Mesothelial cell of epicardium (in vitro differentiated cells): ENCODE data around the gene LGALS1. TPM values are rescaled to one million over a fixed set of nuclear protein-coding genes. Genes with fewer than 3 reads are reported as not detected.

Experiments
- DNase-seq, 2 experiments: peaks; one replicate each; pipeline ENCODE4 v3.0.0; 2021; ENCODE audit warnings: low spot score in 2 of 2; ENCODE audit not compliant: unreplicated experiment in 2 of 2
- H3K27ac Mint-ChIP-seq: 2 replicates; pipeline ENCODE4 v1.8.0; 2021; ENCODE audit warnings: mixed read lengths
- H3K27me3 Mint-ChIP-seq: 2 replicates; pipeline ENCODE4 v1.8.0; 2021; ENCODE audit warnings: low read depth, mixed read lengths
- H3K36me3 Mint-ChIP-seq: 2 replicates; pipeline ENCODE4 v1.8.0; 2021; ENCODE audit warnings: mixed read lengths
- H3K4me1 Mint-ChIP-seq: 2 replicates; pipeline ENCODE4 v1.8.0; 2021; ENCODE audit warnings: mixed read lengths
- H3K4me3 Mint-ChIP-seq: 2 replicates; pipeline ENCODE4 v1.8.0; 2021; ENCODE audit warnings: mild to moderate bottlenecking, moderate library complexity, mixed read lengths
- H3K9me3 Mint-ChIP-seq: 2 replicates; pipeline ENCODE4 v1.8.0; 2021; ENCODE audit warnings: mixed read lengths
- CTCF ChIP-seq: fragments of 200-600 bp; sonication (generic); IDR thresholded peaks from one replicate; pipeline ENCODE4 v1.5.0; 2021; ENCODE audit warnings: antibody characterized with exemption; ENCODE audit not compliant: unreplicated experiment
- total RNA-seq: library from RNA; stranded (reverse); gene quantifications from 3 replicates; pipeline ENCODE4 v1.2.1, GENCODE V29; 2021

Gene LGALS1
- total RNA-seq, 1 donor from 2014 or later, result 238 TPM

- no peaks in the 10 kb centered on the region for H3K36me3 Mint-ChIP-seq
- no peak for TF ChIP-seq CTCF
- H3K9me3 Mint-ChIP-seq, result no peaks in the 10 kb centered on the region
- H3K4me3 Mint-ChIP-seq, result peak overlapping the region; percentile 72
- H3K27me3 Mint-ChIP-seq, result no peaks in the 10 kb centered on the region
- peak; percentile 74 to 79 for DNase-seq
- H3K27ac Mint-ChIP-seq, result peak overlapping the region; percentile 95
- H3K4me1 Mint-ChIP-seq, result peaks cover 30% of the 10 kb centered on the region
These were observed 1.5 kb downstream of the LGALS1 start for GRCh38 chr22:37676736-37677492.

- peak overlapping the region; percentile 79 for H3K27ac Mint-ChIP-seq
- TF ChIP-seq CTCF, result no peak
- no peaks in the 10 kb centered on the region for H3K27me3 Mint-ChIP-seq
- H3K9me3 Mint-ChIP-seq, result no peaks in the 10 kb centered on the region
- peaks cover 30% of the 10 kb centered on the region for H3K4me1 Mint-ChIP-seq
- no peak for DNase-seq
- peak overlapping the region; percentile 72 for H3K4me3 Mint-ChIP-seq
- H3K36me3 Mint-ChIP-seq, result no peaks in the 10 kb centered on the region
These were observed 2.1 kb downstream of the LGALS1 start for GRCh38 chr22:37677493-37677974.

GRCh38 chr22:37678372-37678771, 2.9 kb downstream of the LGALS1 start:
- peaks cover 30% of the 10 kb centered on the region for H3K4me1 Mint-ChIP-seq
- no peak overlapping the region for H3K27ac Mint-ChIP-seq
- H3K9me3 Mint-ChIP-seq, result no peaks in the 10 kb centered on the region
- no peak overlapping the region for H3K4me3 Mint-ChIP-seq
- no peaks in the 10 kb centered on the region for H3K27me3 Mint-ChIP-seq
- no peaks in the 10 kb centered on the region for H3K36me3 Mint-ChIP-seq
- no peak for TF ChIP-seq CTCF
- no peak for DNase-seq

GRCh38 chr22:37679670-37680069, 4.2 kb downstream of the LGALS1 start:
- Mint-ChIP-seq H3K27me3 (no peaks in the 10 kb centered on the region), H3K4me1 (peaks cover 28% of the 10 kb centered on the region), H3K9me3 (no peaks in the 10 kb centered on the region), H3K4me3 (no peak overlapping the region), H3K27ac (peak overlapping the region; percentile 64), H3K36me3 (no peaks in the 10 kb centered on the region)
- no peak for TF ChIP-seq CTCF
- DNase-seq, result no peak

GRCh38 chr22:37680191-37680851, 4.9 kb downstream of the LGALS1 start:
- no peaks in the 10 kb centered on the region for H3K36me3 Mint-ChIP-seq
- no peaks in the 10 kb centered on the region for H3K9me3 Mint-ChIP-seq
- H3K27ac Mint-ChIP-seq, result peak overlapping the region; percentile 64
- DNase-seq, result no peak
- TF ChIP-seq CTCF, result no peak
- peaks cover 28% of the 10 kb centered on the region for H3K4me1 Mint-ChIP-seq
- H3K4me3 Mint-ChIP-seq, result no peak overlapping the region
- no peaks in the 10 kb centered on the region for H3K27me3 Mint-ChIP-seq
